ENCODE results near the gene STEEP1. TPM values are rescaled to one million over a fixed set of nuclear protein-coding genes. Genes with fewer than 3 reads are reported as not detected.

The STEEP1 gene
- total and polyA plus RNA-seq, 10 of the 15 experiments (the other 5 are each of a cell fraction or from before 2014, with no cell fraction given) = 15.1 to 53.8 (median 26.0) TPM

- H3K4me3 ChIP-seq = no peak overlapping the region
- ChIA-PET POLR2A (interaction anchor here (0.6 kb wide), 1 partner anchor 51 kb away, joined by 3 read pairs; no protein-coding TSS in a partner anchor), RAD21 (ENCODE audit: unreplicated experiment) (interaction anchor here (1.0 kb wide), 1 partner anchor 80 kb away, joined by 3 read pairs; no protein-coding TSS in a partner anchor), CTCF (interaction anchor here (0.6 kb wide), 1 partner anchor 53 kb away, joined by 4 read pairs; no protein-coding TSS in a partner anchor), SMC1A (ENCODE audit: uncharacterized antibody, unreplicated experiment) (interaction anchor here (1.2 to 1.8 kb wide), 2 partner anchors 63 to 206 kb away, joined by 3 to 5 read pairs; no protein-coding TSS in a partner anchor)
- no peaks in the 10 kb centered on the region; the same call in 1 of the 2 replicates for H3K4me1 ChIP-seq (ENCODE audit: control insufficient read depth, insufficient read depth, low read length)
- no peak for DNase-seq (ENCODE audit: low read depth, low spot score)
- in situ Hi-C loops (cut with MboI) (no loop called here), intact Hi-C loops (cut with micrococcal nuclease; ENCODE audit: unreplicated experiment) (no loop called here)
- H3K79me2 ChIP-seq (ENCODE audit: control insufficient read depth, insufficient read depth, low read length) = no peaks in the 10 kb centered on the region
- no peak overlapping the region for H2AFZ ChIP-seq (ENCODE audit: control insufficient read depth, low read depth, low read length)
- H3K9ac ChIP-seq (ENCODE audit: control insufficient read depth, insufficient read depth, low read length) = no peak overlapping the region
- H3K36me3 ChIP-seq (ENCODE audit: control insufficient read depth in 2 of 2, insufficient read depth in 2 of 2, low read length in 1 of 2) = no peaks in the 10 kb centered on the region
- no peaks in the 10 kb centered on the region for H4K20me1 ChIP-seq (ENCODE audit: control insufficient read depth, insufficient read depth)
- TF ChIP-seq MTA2 (IDR thresholded peaks at IDR 0.05; ENCODE audit: low read depth) (no peak), KLF5 (IDR thresholded peaks at IDR 0.05; ENCODE audit: partially characterized antibody) (no peak), TCF7 (IDR thresholded peaks at IDR 0.05; ENCODE audit: borderline replicate concordance) (no peak), STAT1 (conservative IDR thresholded peaks at IDR 0.05) (no peak), NR2F1 (conservative IDR thresholded peaks at IDR 0.05) (no peak), TCF12 (IDR thresholded peaks at IDR 0.05; ENCODE audit: low read depth, low read length) (no peak), POLR2AphosphoS5 (IDR thresholded peaks at IDR 0.05; ENCODE audit: low read length) (no peak), GABPA (IDR thresholded peaks at IDR 0.05; ENCODE audit: low read depth) (no peak), RELA (IDR thresholded peaks at IDR 0.05; ENCODE audit: borderline replicate concordance, partially characterized antibody) (no peak), FOXK2 (IDR thresholded peaks at IDR 0.05) (no peak), TARDBP (IDR thresholded peaks at IDR 0.05; ENCODE audit: borderline replicate concordance) (no peak), MYB (IDR thresholded peaks at IDR 0.05; ENCODE audit: borderline replicate concordance, low read depth, low read length) (no peak)
- TF ChIP-seq, protein P1, sequence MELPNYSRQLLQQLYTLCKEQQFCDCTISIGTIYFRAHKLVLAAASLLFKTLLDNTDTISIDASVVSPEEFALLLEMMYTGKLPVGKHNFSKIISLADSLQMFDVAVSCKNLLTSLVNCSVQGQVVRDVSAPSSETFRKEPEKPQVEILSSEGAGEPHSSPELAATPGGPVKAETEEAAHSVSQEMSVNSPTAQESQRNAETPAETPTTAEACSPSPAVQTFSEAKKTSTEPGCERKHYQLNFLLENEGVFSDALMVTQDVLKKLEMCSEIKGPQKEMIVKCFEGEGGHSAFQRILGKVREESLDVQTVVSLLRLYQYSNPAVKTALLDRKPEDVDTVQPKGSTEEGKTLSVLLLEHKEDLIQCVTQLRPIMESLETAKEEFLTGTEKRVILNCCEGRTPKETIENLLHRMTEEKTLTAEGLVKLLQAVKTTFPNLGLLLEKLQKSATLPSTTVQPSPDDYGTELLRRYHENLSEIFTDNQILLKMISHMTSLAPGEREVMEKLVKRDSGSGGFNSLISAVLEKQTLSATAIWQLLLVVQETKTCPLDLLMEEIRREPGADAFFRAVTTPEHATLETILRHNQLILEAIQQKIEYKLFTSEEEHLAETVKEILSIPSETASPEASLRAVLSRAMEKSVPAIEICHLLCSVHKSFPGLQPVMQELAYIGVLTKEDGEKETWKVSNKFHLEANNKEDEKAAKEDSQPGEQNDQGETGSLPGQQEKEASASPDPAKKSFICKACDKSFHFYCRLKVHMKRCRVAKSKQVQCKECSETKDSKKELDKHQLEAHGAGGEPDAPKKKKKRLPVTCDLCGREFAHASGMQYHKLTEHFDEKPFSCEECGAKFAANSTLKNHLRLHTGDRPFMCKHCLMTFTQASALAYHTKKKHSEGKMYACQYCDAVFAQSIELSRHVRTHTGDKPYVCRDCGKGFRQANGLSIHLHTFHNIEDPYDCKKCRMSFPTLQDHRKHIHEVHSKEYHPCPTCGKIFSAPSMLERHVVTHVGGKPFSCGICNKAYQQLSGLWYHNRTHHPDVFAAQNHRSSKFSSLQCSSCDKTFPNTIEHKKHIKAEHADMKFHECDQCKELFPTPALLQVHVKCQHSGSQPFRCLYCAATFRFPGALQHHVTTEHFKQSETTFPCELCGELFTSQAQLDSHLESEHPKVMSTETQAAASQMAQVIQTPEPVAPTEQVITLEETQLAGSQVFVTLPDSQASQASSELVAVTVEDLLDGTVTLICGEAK (IDR thresholded peaks at IDR 0.05; ENCODE audit: borderline replicate concordance) = no peak
- TF ChIP-seq, protein P2, sequence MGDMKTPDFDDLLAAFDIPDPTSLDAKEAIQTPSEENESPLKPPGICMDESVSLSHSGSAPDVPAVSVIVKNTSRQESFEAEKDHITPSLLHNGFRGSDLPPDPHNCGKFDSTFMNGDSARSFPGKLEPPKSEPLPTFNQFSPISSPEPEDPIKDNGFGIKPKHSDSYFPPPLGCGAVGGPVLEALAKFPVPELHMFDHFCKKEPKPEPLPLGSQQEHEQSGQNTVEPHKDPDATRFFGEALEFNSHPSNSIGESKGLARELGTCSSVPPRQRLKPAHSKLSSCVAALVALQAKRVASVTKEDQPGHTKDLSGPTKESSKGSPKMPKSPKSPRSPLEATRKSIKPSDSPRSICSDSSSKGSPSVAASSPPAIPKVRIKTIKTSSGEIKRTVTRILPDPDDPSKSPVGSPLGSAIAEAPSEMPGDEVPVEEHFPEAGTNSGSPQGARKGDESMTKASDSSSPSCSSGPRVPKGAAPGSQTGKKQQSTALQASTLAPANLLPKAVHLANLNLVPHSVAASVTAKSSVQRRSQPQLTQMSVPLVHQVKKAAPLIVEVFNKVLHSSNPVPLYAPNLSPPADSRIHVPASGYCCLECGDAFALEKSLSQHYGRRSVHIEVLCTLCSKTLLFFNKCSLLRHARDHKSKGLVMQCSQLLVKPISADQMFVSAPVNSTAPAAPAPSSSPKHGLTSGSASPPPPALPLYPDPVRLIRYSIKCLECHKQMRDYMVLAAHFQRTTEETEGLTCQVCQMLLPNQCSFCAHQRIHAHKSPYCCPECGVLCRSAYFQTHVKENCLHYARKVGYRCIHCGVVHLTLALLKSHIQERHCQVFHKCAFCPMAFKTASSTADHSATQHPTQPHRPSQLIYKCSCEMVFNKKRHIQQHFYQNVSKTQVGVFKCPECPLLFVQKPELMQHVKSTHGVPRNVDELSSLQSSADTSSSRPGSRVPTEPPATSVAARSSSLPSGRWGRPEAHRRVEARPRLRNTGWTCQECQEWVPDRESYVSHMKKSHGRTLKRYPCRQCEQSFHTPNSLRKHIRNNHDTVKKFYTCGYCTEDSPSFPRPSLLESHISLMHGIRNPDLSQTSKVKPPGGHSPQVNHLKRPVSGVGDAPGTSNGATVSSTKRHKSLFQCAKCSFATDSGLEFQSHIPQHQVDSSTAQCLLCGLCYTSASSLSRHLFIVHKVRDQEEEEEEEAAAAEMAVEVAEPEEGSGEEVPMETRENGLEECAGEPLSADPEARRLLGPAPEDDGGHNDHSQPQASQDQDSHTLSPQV (IDR thresholded peaks at IDR 0.05) = no peak
- no peak for FAIRE-seq
- no TSS peak for BruUV-seq (replicated peaks)
- no peak overlapping the region for H3K4me2 ChIP-seq (ENCODE audit: control insufficient read depth, insufficient read depth)
- no peaks in the 10 kb centered on the region for H3K27me3 ChIP-seq (replicated peaks in 1 of 2; ENCODE audit: control insufficient read depth in 2 of 2, insufficient read depth in 2 of 2, low read length in 1 of 2)
- no peaks in the 10 kb centered on the region for H3K9me3 ChIP-seq (replicated peaks; ENCODE audit: control insufficient read depth, insufficient read depth, low read length)
- no peak overlapping the region for H3K27ac ChIP-seq (ENCODE audit: control insufficient read depth, insufficient read depth)
- no peak for ATAC-seq
- WGBS (ENCODE audit: insufficient coverage, insufficient replicate concordance, low lambda C conversion rate, missing lambda C conversion rate) = 15% methylated on average over 1 of the region's 1 CpG
Measured at GRCh38 chrX:119523664-119524184, 41.5 kb downstream of the STEEP1 start.

Data from GM12878 (cell line).